KOPT-K1 (cell line): Measurements from ENCODE around the gene ASB4.
"Not testable (repeated sequence)": the region's sequence is repeated elsewhere in the genome, so short reads cannot be mapped to it uniquely, and the experiment has no call there.

Experiments
- H3K27ac ChIP-seq: fragments of 200-600 bp; sonication (generic); 2 replicates; pipeline ENCODE4 v1.5.1; 2016; ENCODE audit warnings: antibody characterized with exemption, mild to moderate bottlenecking, low read depth, low read length; ENCODE audit not compliant: poor library complexity, severe bottlenecking
- H3K36me3 ChIP-seq: fragments of 200-600 bp; sonication (generic); 2 replicates; pipeline ENCODE4 v1.5.1; 2017; ENCODE audit warnings: antibody characterized with exemption, mild to moderate bottlenecking, low read length, moderate library complexity; ENCODE audit not compliant: insufficient read depth
- H3K9me3 ChIP-seq: fragments of 200-600 bp; sonication (generic); 2 replicates; pipeline ENCODE4 v1.5.1; 2017; ENCODE audit warnings: antibody characterized with exemption, low read length, mild to moderate bottlenecking; ENCODE audit not compliant: insufficient read depth, poor library complexity, severe bottlenecking

Gene ASB4, protein sequence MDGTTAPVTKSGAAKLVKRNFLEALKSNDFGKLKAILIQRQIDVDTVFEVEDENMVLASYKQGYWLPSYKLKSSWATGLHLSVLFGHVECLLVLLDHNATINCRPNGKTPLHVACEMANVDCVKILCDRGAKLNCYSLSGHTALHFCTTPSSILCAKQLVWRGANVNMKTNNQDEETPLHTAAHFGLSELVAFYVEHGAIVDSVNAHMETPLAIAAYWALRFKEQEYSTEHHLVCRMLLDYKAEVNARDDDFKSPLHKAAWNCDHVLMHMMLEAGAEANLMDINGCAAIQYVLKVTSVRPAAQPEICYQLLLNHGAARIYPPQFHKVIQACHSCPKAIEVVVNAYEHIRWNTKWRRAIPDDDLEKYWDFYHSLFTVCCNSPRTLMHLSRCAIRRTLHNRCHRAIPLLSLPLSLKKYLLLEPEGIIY

DNA sequence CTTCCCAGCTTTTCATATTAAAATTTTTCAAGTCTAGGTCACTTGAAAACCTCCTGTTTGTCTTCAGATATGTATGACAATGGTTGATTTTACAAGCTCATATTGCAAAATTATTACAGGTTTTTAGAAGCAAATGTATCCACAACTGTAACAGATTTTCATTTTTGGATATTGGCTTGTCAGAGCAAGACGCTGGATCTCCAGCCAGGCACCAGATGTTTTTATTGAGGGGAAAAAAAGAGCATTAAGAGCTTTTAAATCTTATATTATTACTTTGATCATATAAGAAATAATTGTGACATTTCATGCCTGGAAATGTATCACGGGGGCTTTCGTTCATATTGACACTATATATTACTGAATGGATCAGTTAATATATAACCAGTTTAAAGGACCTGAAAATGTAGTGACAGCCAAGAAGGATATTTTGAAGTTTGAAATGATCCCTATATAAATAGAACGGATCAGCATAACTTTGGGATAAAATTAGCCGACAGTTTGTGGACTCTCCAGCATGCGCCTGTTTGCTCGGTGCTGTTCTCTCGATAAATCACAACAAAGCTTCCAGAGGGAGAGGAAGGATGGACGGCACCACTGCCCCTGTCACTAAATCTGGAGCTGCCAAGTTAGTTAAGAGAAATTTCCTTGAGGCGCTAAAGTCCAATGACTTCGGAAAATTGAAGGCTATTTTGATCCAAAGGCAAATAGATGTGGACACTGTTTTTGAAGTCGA, at the start of gene ASB4:
ASB4 (plus strand) TSS at position 553 of the 733 bp plus-strand sequence; CDS start at position 582, 29 bp downstream.
- Histone ChIP-seq H3K9me3 (peaks cover 11% of the 10 kb centered on the region), H3K27ac (no peak within 1 kb of the TSS)

GRCh38 chr7:95436407-95436806, 49.3 kb upstream of the ASB4 start:
- no peak overlapping the region for H3K27ac ChIP-seq
- H3K9me3 ChIP-seq = no peaks in the 10 kb centered on the region
- H3K36me3 ChIP-seq = no peaks in the 10 kb centered on the region

More for the DNA sequence above, at the start of gene ASB4:
- no peaks in the 10 kb centered on the region for H3K36me3 ChIP-seq

DNA sequence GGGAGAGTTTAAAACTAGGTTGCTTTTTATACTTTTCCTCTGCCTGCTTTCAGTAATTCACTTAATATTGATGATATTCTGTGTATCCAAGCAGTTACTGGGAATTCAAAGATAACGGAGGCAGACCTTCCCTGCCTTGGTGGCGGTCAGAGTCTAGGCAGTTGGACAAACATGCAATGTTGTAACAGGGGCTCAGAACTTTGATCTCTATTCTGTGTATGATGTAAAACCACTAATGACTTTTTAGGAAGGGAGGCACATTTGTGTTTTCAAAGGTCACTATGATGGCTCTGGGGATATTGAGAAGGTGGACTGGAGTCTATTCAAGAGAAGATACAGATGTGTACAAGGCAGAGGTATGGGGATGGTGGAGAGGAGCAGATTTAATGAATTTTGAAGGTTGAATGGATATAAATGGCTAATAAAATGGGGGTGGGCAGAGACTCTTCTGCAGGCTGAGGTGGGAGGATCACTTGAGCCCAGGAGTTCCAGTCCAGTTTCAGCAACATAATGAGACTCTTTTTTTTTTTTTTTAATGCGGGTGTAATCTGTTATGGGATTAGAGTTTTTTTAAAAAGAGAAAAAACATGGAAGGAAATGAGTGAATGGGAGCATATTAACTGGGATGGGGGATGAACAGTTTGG, 45.2 kb upstream of the ASB4 start:
- H3K36me3 ChIP-seq = no peaks in the 10 kb centered on the region
- no peak overlapping the region for H3K27ac ChIP-seq
- H3K9me3 ChIP-seq = no peaks in the 10 kb centered on the region

- H3K9me3 ChIP-seq = no peaks in the 10 kb centered on the region
- H3K27ac ChIP-seq = no peak overlapping the region
- H3K36me3 ChIP-seq = no peaks in the 10 kb centered on the region
Observed at GRCh38 chr7:95441042-95441823, 44.5 kb upstream of the ASB4 start.

GRCh38 chr7:95444796-95445195, 40.9 kb upstream of the ASB4 start:
- Histone ChIP-seq H3K36me3 (no peaks in the 10 kb centered on the region), H3K27ac (no peak overlapping the region), H3K9me3 (no peaks in the 10 kb centered on the region)

- Histone ChIP-seq H3K9me3 (no peaks in the 10 kb centered on the region), H3K27ac (no peak overlapping the region), H3K36me3 (no peaks in the 10 kb centered on the region)
Observed at GRCh38 chr7:95446618-95447017, 39.1 kb upstream of the ASB4 start.

DNA sequence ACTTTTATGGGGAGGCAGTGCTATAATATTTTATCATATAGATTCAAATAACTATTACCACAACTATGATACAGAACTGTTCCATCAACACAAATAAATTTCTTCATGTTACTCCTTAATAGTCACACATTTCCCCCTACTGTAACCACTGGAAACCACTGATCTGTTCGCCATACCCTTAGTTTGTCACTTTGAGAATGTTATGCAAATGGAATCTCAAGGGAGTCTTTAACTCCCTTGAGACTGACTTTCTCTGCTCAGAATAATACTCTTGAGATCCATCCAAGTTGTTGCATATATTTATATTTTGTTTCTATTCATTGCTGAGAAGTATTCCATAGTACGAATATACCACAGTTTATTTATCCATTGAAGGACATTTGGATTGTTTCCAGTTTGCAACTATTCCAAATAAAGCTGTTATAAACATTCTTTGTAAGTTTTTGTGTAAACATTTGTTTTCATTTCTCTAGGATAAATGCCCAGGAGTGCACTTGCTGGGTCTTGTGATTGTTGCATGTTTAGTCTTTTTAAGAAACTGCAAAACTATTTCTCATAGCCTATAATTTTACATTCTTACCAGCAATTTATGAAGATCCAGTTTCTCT, 31.2 kb upstream of the ASB4 start:
- H3K27ac ChIP-seq = no peak overlapping the region
- peaks cover 15% of the 10 kb centered on the region for H3K9me3 ChIP-seq
- no peaks in the 10 kb centered on the region for H3K36me3 ChIP-seq

GRCh38 chr7:95457947-95458346, 27.8 kb upstream of the ASB4 start:
- H3K27ac ChIP-seq = no peak overlapping the region
- no peaks in the 10 kb centered on the region for H3K36me3 ChIP-seq
- peaks cover 40% of the 10 kb centered on the region for H3K9me3 ChIP-seq

DNA sequence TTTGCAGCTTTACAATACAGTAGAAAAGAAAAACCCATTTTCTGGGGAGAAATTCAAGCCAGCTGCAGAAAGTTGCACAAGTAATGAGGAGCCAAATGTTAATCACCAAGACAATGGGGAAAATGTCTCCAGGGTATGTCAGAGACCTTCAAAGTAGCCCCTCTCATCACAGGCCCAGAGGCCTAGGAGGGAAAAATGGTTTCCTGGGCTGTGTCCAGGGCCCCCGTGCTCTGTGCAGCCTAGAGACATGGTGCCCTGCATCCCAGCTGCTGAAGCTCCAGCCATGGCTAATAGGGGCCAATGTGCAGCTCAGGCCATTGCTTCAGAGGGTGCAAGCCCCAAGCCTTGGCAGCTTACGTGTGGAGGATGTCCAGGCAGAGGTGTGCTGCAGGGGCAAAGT, 25.1 kb upstream of the ASB4 start:
- peaks cover 40% of the 10 kb centered on the region for H3K9me3 ChIP-seq
- H3K27ac ChIP-seq, H3K36me3 ChIP-seq: not testable (repeated sequence)

- Histone ChIP-seq H3K36me3 (no peaks in the 10 kb centered on the region), H3K9me3 (no peaks in the 10 kb centered on the region), H3K27ac (no peak overlapping the region)
Observed at GRCh38 chr7:95467912-95468607, 17.7 kb upstream of the ASB4 start.

DNA sequence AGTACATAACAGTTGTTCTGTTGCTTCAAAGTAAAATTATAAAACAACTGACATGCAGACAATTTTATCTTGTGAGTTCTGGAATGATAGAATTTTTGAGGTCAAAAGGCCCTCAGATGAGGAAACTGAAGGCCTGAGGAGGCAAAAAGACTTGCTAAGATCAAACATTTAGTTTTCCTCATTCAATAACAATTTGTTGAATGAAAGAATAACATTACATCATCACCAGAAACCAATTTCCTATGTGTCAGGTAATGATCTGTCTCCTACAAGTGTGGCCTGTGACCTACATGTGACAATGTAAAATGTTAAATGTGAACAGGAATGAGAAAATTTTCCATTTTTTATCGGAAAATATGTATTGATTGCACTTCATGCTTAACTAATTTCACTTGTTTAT, 16.6 kb upstream of the ASB4 start:
- no peak overlapping the region for H3K27ac ChIP-seq
- no peaks in the 10 kb centered on the region for H3K9me3 ChIP-seq
- no peaks in the 10 kb centered on the region for H3K36me3 ChIP-seq

DNA sequence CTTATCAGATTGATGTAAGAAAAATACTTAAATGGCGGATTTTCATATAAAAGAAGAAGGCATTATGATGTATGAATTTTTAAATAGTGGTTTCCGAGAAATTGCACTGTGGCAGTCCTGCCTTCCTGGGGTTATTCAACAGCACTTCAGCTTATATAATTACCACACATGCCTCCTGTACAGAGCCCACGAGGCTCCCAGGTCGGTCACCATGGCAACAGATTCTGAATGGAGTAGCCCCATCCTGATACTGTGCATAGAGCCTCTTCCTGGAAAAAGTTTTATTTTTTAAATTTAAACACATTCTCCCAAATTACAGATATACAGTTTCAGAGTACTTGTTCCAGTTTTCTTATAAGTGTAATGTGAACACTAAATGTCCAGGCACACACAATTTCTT, 15.9 kb upstream of the ASB4 start:
- H3K9me3 ChIP-seq = no peaks in the 10 kb centered on the region
- peak overlapping the region; percentile 46 for H3K27ac ChIP-seq
- no peaks in the 10 kb centered on the region for H3K36me3 ChIP-seq

DNA sequence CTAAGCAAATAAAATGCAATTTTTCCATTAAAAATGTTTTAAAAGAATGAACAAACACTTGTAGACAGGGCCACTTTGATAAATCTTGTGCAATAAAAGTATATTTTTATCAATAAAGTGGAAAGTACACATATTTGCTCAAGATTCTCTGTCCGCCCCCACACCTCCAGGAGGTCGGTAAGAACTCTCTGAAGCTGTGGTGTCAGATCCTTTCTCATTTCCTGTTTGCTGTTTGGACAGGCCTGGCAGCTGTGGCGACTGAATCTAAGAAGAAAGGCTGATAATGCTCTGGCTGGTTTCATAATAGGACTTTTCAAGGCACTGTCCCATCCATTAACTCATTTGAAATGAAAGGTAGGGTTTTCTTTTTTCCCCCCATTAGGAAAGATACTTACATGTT, 15.3 kb upstream of the ASB4 start:
- Histone ChIP-seq H3K27ac (peak overlapping the region; percentile 46), H3K36me3 (no peaks in the 10 kb centered on the region), H3K9me3 (no peaks in the 10 kb centered on the region)

GRCh38 chr7:95471071-95471470, 14.7 kb upstream of the ASB4 start:
- Histone ChIP-seq H3K9me3 (no peaks in the 10 kb centered on the region), H3K36me3 (no peaks in the 10 kb centered on the region), H3K27ac (peak overlapping the region; percentile 46)
